RCC 7860 (cell line): ENCODE data around the gene ZNF692.
"Not testable (repeated sequence)": the region's sequence is repeated elsewhere in the genome, so short reads cannot be mapped to it uniquely, and the experiment has no call there.

Source experiments
- DNase-seq: peaks from one replicate; pipeline ENCODE4 v3.0.0-alpha.2; 2015; ENCODE audit warnings: low spot score
- FAIRE-seq: peaks from 2 replicates; lab custom pipeline; 2012; peaks lifted over from hg19 to GRCh38; lab: Jason Lieb, UNC

Gene ZNF692

GRCh38 chr1:248850124-248850523 is 8.8 kb downstream of the ZNF692 start:
- DNase-seq (no peak), FAIRE-seq (no peak)

GRCh38 chr1:248849637-248850036 is 9.2 kb downstream of the ZNF692 start:
- DNase-seq (no peak), FAIRE-seq (no peak)

- DNase-seq (no peak), FAIRE-seq (no peak)
Observed at GRCh38 chr1:248849152-248849551, 9.7 kb downstream of the ZNF692 start.

GRCh38 chr1:248848602-248849001 is 10.3 kb downstream of the ZNF692 start:
- FAIRE-seq: no peak
- DNase-seq: no peak

GRCh38 chr1:248847956-248848561 is 10.8 kb downstream of the ZNF692 start:
- no peak for DNase-seq
- FAIRE-seq: no peak

GRCh38 chr1:248847181-248847955 is 11.5 kb downstream of the ZNF692 start:
- FAIRE-seq (no peak), DNase-seq (no peak)

- FAIRE-seq (no peak), DNase-seq (no peak)
Observed at GRCh38 chr1:248844526-248844925, 14.4 kb downstream of the ZNF692 start.

- FAIRE-seq: no peak
- DNase-seq: no peak
Observed at GRCh38 chr1:248843687-248844086, 15.2 kb downstream of the ZNF692 start.

- no peak for DNase-seq
- no peak for FAIRE-seq
Observed at GRCh38 chr1:248842781-248843331, 16.0 kb downstream of the ZNF692 start.

- DNase-seq (no peak), FAIRE-seq (no peak)
Observed at GRCh38 chr1:248841702-248842395, 17.0 kb downstream of the ZNF692 start.

GRCh38 chr1:248840946-248841345 is 17.9 kb downstream of the ZNF692 start:
- FAIRE-seq (no peak), DNase-seq (no peak)

GRCh38 chr1:248839168-248839555 is 19.7 kb downstream of the ZNF692 start:
- no peak for FAIRE-seq

GRCh38 chr1:248838357-248839167 is 20.3 kb downstream of the ZNF692 start:
- DNase-seq: peak; percentile 79
- FAIRE-seq: no peak

More at GRCh38 chr1:248839168-248839555, 19.7 kb downstream of the ZNF692 start:
- DNase-seq: no peak

GRCh38 chr1:248837781-248838356 is 21.0 kb downstream of the ZNF692 start, which contains the start of gene ZNF672:
Gene ZNF672 (plus strand): TSS chr1:248838224. CDS start chr1:248847275, 9,051 bp downstream.
- FAIRE-seq: peak; percentile 82
- peak; percentile 96 for DNase-seq

- no peak for FAIRE-seq
- DNase-seq: no peak
Observed at GRCh38 chr1:248837045-248837780, 21.7 kb downstream of the ZNF692 start.

GRCh38 chr1:248834343-248834940 is 24.4 kb downstream of the ZNF692 start:
- FAIRE-seq: no peak
- DNase-seq: no peak

GRCh38 chr1:248831842-248832241 is 27.0 kb downstream of the ZNF692 start:
- FAIRE-seq (no peak), DNase-seq (no peak)

GRCh38 chr1:248830718-248831017 is 28.2 kb downstream of the ZNF692 start:
- FAIRE-seq, DNase-seq: not testable (repeated sequence)

- DNase-seq (peak; percentile 83), FAIRE-seq (no peak)
Observed at GRCh38 chr1:248828845-248829244, 30.0 kb downstream of the ZNF692 start.
